HEK293 (cell line): ENCODE measurements around the gene SPIRE2.

Experiments
- KLF16 ChIP-seq: fragments of 450-650 bp; formaldehyde crosslinking; IDR thresholded peaks from 2 replicates; pipeline ENCODE4 v1.5.1; 2017; ENCODE audit warnings: missing biosample characterization, missing genetic modification characterization
- REPIN1 ChIP-seq: fragments of 450-650 bp; formaldehyde crosslinking; IDR thresholded peaks from 2 replicates; pipeline ENCODE4 v1.5.1; 2017; ENCODE audit warnings: missing biosample characterization, missing genetic modification characterization, low read depth
- ZNF560 ChIP-seq: fragments of 450-650 bp; formaldehyde crosslinking; IDR thresholded peaks from 2 replicates; pipeline ENCODE4 v1.5.1; 2017; ENCODE audit warnings: missing biosample characterization, missing genetic modification characterization, borderline replicate concordance
- ZNF785 ChIP-seq: fragments of 450-650 bp; formaldehyde crosslinking; IDR thresholded peaks from 2 replicates; pipeline ENCODE4 v1.5.1; 2016; ENCODE audit warnings: missing biosample characterization, missing genetic modification characterization
- TF ChIP-seq, protein P1 (sequence below): fragments of 450-650 bp; formaldehyde crosslinking; IDR thresholded peaks from 2 replicates; pipeline ENCODE4 v1.5.1; 2016; ENCODE audit warnings: missing biosample characterization, missing genetic modification characterization
- TF ChIP-seq, protein P2 (sequence below): fragments of 450-650 bp; formaldehyde crosslinking; IDR thresholded peaks from 2 replicates; pipeline ENCODE4 v1.5.1; 2016; ENCODE audit warnings: missing biosample characterization, missing genetic modification characterization
- TF ChIP-seq, protein P3 (sequence below): fragments of 450-650 bp; formaldehyde crosslinking; IDR thresholded peaks from 2 replicates; pipeline ENCODE4 v1.5.1; 2016; ENCODE audit warnings: missing biosample characterization, missing genetic modification characterization

DNA sequence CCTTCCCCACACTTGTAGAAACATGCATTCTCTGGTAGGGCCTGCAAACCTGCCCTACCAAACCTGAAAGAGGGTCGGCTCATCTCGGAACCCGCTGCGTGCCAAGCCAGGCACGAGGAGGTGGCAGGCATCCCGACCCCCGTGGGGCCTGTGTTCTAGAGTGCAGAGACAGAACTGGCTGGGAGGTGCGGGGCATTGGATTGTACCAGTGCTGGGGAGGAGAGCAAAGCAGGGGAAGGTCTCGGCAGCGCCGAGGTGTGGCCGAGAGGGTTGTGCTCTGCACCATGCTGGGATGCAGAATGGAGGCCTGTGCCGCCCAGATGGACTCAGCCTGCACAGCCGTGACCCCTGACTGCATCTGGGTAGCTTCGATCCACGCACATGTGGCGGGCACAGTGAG, 72.6 kb downstream of the SPIRE2 start:
- TF ChIP-seq, protein P1, sequence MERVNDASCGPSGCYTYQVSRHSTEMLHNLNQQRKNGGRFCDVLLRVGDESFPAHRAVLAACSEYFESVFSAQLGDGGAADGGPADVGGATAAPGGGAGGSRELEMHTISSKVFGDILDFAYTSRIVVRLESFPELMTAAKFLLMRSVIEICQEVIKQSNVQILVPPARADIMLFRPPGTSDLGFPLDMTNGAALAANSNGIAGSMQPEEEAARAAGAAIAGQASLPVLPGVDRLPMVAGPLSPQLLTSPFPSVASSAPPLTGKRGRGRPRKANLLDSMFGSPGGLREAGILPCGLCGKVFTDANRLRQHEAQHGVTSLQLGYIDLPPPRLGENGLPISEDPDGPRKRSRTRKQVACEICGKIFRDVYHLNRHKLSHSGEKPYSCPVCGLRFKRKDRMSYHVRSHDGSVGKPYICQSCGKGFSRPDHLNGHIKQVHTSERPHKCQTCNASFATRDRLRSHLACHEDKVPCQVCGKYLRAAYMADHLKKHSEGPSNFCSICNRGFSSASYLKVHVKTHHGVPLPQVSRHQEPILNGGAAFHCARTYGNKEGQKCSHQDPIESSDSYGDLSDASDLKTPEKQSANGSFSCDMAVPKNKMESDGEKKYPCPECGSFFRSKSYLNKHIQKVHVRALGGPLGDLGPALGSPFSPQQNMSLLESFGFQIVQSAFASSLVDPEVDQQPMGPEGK (tag by site-specific recombination): no peak
- TF ChIP-seq, protein P2, sequence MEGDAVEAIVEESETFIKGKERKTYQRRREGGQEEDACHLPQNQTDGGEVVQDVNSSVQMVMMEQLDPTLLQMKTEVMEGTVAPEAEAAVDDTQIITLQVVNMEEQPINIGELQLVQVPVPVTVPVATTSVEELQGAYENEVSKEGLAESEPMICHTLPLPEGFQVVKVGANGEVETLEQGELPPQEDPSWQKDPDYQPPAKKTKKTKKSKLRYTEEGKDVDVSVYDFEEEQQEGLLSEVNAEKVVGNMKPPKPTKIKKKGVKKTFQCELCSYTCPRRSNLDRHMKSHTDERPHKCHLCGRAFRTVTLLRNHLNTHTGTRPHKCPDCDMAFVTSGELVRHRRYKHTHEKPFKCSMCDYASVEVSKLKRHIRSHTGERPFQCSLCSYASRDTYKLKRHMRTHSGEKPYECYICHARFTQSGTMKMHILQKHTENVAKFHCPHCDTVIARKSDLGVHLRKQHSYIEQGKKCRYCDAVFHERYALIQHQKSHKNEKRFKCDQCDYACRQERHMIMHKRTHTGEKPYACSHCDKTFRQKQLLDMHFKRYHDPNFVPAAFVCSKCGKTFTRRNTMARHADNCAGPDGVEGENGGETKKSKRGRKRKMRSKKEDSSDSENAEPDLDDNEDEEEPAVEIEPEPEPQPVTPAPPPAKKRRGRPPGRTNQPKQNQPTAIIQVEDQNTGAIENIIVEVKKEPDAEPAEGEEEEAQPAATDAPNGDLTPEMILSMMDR (tag by site-specific recombination): no peak
- TF ChIP-seq KLF16 (tag by site-specific recombination) (no peak), REPIN1 (tag by site-specific recombination) (no peak), ZNF785 (tag by site-specific recombination) (no peak), ZNF560 (tag by site-specific recombination) (no peak)
- TF ChIP-seq, protein P3, sequence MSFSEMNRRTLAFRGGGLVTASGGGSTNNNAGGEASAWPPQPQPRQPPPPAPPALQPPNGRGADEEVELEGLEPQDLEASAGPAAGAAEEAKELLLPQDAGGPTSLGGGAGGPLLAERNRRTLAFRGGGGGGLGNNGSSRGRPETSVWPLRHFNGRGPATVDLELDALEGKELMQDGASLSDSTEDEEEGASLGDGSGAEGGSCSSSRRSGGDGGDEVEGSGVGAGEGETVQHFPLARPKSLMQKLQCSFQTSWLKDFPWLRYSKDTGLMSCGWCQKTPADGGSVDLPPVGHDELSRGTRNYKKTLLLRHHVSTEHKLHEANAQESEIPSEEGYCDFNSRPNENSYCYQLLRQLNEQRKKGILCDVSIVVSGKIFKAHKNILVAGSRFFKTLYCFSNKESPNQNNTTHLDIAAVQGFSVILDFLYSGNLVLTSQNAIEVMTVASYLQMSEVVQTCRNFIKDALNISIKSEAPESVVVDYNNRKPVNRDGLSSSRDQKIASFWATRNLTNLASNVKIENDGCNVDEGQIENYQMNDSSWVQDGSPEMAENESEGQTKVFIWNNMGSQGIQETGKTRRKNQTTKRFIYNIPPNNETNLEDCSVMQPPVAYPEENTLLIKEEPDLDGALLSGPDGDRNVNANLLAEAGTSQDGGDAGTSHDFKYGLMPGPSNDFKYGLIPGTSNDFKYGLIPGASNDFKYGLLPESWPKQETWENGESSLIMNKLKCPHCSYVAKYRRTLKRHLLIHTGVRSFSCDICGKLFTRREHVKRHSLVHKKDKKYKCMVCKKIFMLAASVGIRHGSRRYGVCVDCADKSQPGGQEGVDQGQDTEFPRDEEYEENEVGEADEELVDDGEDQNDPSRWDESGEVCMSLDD: no peak
